SIG-M5 treated with dmso at 0.1 percent for 504 hours (cell line): ENCODE data around the gene XRCC6.
"Not testable (repeated sequence)": the region's sequence is repeated elsewhere in the genome, so short reads cannot be mapped to it uniquely, and the experiment has no call there.

Experiments
- DNase-seq: peaks from one replicate; lab custom pipeline; 2025; ENCODE audit not compliant: unreplicated experiment; lab: John Stamatoyannopoulos, UW

The XRCC6 gene

DNA sequence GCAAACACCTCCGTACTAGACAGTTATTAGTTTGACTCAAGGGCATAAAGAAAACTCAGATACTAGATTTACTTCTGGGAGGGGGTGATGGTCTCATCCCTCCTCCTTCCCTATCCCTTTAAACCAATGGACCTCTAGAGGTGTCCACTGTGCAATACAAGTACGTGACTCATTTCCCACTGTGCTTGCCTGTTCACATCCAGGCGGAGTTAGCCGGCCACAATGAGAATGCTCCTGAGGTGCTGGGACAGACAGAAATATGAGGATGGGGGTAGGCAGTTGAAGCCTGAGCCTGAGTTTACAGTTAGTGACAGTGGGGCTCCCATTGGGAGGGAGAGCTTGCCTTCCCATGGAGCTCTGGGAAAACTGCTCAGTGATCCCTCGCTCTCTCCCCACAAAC, 23.0 kb upstream of the XRCC6 start:
- no peak for DNase-seq

DNA sequence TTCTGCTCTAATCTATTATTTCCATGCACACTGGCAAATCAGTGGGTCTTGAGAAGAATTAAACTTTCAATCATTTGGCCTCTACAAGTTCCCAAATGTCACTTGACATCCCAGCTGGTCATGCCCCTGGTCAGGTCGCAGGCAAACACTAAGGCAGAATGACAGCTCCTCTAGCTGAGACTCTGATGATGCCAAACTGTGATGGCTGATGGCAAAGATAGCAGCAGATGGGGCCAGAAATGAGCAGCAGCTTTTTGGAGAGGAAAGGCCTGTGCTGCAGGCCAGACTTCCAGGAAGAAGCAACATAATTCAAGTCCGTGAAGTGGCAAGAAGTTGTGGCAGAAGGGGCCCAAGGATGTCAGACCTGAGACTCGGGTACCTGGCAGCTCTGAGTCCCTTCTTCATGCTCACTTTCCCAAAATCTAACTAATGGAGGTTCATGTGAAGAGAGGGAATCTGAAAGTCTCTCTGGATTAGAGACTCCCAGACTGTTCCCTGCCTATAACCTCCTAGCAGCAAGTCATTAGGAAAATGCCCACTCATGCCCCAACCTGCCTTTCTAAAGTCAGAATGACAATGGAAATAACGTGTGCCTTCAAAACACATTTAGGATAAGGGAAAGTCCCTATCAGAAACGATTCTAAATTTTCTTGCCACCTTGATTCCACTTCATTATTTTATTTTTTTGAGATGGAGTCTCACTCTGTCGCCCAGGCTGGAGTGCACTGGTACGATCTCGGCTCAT, 22.0 kb upstream of the XRCC6 start:
- no peak for DNase-seq

DNA sequence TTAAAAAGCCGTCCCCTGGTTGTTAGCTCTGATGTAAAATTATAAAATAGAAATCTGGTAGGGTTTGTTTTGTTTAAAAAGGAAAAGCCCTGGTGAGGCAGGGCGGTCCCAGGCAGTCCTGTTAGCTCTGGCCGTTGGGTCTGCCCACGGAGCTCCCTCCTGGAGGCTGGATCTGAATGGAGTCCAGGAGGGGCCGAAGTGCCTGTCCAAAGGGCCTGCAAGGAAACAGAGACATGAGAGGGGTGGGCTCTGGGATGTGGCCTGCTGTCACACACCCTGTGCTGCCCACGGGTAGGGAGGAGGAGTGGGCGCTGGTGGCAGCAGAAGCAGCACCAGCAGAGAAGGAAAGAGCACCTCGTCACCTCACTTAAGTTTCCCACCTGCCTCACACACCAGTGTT, 20.1 kb upstream of the XRCC6 start:
- DNase-seq: no peak

DNA sequence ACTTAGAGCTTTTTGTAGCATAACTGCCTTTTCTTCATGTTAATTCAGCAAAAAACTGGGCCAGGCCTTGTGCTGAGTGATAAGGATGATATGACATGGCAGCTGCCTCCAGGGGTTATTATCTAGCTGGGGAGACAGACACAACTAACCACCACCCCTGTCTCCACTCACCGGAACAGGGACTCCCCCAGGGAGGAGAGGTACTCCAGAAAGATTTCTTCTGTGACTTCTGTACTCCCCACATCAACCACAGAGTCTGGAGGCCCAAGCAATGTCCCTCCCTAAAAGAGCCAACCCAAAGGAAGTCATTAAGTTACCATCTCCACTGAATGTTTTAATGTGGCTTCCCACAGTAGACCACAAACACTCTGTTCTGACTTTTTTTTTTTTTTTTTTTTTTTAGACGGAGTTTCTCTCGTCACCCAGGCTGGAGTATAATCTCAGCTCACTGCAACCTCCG, 17.2 kb upstream of the XRCC6 start:
- DNase-seq: no peak

DNA sequence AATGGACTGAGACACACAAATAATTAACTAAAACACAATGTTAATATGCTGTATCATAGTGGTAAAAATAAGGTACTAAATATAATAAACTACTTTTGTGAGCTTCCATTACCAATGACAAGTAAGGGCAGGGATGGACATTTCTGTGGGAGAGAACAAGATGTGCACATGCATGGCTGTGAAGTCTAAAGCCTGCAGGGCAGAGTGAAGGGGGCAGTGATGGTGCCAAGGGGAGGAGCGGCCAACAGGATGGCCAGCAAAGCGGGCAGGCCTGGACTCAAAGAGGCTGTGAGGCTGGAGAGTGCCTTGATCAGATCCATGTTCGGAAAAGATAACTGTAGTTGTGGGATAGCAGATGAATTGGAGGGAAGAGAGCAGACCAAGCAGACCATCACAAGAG, 12.7 kb upstream of the XRCC6 start:
- DNase-seq: no peak

DNA sequence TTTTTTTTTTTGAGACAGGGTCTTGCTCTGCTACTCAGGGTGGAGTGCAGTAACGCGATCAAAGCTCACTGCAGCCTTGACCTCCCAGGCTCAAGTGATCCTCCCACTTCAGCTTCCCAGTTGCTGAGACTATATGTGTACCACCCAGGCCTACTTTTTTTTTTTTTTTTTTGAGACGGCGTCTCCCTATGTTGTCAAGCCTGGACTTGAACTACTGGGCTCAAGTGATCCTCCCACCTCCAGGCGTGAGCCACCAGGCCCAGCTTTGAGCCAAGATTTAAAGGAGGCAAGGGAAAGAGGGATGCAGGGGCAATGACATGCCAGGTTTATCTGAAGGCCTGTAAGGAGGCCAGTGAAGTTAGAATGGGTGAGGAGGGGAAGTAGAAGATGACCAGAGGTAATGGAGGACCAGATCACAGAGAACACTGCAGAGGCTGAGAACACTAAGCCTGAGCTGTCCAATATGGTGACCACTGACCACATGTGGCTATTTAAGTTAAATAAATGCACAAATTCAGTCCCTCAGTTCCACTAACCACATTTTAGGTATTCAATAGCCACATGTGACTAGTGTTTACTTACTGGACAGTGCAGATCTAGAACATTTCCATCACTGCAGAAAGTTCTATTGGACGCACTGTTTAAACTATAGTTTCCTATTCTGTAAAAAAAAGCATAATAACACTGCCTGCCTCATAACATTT, 8.3 kb upstream of the XRCC6 start:
- no peak for DNase-seq

DNA sequence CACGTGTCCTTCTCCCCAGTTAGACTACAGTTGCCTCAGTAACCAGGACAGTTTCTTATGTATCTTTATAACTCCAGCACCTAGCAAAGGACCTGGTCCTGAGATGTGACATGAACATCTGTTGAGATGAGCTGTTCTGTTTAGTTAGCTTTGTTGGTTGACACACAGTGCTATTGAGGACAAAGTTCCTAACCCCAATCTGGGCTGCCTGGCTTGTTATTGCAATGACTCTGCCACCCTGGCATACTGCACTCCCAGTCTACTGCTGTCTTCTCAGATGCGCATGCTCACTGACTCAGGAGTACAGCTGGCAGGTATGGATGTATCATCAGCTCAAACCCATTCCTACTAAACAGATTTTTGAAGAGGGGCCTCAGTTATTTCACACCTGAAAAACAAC, 7.6 kb upstream of the XRCC6 start:
- no peak for DNase-seq

DNA sequence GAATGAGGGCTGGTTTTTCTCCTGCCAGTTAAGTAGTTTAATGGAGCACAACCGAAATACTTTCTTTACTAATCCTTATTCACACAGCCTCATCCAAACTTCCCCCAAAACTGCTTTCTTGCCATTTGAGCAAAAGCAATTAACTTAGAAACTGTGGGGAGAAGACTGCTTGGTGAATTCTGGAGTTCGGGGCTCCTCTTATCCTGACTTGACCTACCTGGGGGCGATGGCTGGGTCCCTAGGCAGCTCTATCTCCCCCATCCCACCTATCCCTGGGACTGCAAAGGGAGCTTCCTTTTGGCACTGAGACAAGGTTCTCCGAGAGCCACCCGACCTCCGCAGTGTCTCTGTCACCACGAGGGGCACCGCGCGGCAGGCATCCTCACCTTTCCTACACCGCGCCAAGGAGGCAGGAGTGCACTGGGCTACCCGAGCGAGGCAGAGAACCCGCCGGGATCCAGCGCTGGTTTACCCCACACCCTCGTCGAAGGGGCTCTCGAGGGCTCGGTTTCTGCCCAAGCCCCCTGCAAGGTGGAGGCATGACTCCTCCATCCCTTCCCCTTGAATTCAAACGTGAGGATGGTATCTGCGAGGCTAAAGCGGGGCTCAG, 1.0 kb upstream of the XRCC6 start:
- DNase-seq: no peak

DNA sequence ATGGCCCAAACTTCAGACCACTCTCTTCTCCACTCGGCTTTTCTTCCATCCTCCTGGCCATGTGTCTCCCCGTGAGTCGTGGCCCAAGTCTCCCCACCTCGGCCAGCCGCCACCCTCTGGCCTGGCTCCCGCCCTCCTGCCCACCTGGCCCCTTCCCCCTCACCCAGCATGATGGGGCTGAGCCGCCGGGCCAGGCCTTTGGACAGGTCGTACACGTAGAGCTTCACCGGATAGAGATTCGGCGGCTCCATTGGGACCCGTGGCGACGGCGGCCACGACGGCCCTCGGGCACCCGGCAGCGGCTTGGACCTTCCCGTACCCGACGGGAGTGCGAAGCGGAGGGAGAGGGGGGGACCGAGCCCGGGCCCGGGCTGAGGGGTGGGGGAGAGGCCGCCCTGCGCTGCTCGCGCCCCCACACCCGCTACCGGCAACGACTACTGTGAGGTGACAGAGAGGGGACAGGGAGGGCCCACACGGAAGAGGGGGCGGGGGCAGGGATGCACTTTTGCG, 451 bp upstream of the XRCC6 start, which contains the start of gene DESI1:
TSS of gene DESI1 (minus strand) at position 455 of the 510 bp plus-strand sequence. CDS start at position 251, 204 bp downstream.
- DNase-seq: no peak

DNA sequence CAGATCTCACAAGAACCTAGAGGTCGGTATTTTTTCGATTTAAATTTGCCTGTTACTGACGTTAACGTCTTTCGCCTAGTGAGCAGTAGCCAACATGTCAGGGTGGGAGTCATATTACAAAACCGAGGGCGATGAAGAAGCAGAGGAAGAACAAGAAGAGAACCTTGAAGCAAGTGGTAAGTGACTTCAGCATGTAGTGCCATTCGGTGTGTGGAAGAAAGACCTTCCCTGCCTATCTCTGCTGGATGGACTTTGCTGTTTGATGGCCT, 750 bp downstream of the XRCC6 start:
- DNase-seq: no peak

DNA sequence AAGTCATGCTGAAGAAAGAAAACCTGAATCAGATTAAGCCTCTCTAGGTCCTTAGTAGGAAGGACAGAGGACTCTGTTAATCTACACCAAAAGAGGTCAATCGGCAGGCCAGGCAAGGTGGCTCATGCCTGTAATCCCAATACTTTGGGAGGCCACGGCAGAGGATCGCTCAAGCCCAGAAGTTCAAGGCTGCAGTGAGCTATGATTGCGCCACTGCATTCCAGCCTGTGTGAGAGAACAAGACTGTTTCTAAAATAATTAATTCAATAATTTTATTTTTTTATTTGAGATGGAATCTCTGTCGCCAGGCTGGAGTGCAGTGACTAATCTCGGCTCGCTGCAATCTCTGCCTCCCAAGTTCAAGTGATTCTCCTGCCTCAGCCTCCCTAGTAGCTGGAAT, 4.5 kb downstream of the XRCC6 start:
- no peak for DNase-seq

DNA sequence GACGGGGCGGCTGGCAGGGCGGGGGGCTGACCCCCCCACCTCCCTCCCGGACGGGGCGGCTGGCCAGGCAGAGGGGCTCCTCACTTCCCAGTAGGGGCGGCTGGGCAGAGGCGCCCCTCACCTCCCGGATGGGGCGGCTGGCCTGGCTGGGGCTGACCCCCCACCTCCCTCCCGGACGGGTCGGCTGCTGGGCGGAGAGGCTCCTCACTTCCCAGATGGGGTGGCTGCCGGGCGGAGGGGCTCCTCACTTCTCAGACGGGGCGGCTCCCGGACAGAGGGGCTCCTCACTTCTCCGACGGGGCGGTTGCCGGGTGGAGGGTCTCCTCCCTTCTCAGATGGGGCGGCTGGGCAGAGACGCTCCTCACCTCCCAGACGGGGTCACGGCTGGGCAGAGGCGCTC, 10.0 kb downstream of the XRCC6 start:
- DNase-seq: not testable (repeated sequence)

DNA sequence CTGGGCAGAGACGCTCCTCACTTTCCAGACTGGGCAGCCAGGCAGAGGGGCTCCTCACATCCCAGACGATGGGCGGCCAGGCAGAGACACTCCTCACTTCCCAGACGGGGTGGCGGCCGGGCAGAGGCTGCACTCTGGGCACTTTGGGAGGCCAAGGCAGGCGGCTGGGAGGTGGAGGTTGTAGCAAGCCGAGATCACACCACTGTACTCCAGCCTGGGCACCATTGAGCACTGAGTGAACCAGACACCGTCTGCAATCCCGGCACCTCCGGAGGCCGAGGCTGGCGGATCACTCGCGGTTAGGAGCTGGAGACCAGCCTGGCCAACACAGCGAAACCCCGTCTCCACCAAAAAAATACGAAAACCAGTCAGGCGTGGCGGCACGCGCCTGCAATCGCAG, 10.5 kb downstream of the XRCC6 start:
- not testable (repeated sequence) for DNase-seq

DNA sequence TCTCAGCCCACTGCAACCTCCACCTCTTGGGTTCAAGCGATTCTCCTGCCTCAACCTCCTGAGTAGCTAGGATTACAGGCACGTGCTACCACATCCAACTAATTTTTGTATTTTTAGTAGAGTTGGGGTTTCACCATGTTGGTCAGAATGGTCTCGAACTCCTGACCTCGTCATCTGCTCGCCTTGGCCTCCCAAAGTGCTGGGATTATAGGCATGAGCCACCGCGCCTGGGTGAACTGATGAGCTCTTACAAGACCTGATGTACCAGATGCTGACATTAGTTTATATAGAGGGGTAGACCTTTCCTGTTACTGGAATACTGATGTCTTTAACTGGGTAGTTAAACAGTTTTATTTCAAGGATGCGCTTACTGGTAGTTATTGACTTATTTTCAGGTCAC, 13.5 kb downstream of the XRCC6 start:
- DNase-seq: not testable (repeated sequence)

DNA sequence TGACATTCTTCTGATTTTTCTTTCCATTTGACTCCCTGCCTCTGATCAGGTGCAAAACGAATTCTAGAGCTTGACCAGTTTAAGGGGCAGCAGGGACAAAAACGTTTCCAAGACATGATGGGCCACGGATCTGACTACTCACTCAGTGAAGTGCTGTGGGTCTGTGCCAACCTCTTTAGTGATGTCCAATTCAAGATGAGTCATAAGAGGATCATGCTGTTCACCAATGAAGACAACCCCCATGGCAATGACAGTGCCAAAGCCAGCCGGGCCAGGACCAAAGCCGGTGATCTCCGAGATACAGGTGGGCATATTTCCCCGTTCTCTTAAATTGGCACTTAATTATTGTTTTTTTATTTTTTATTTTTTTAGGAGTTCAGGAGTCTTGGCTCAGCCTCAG, 15.4 kb downstream of the XRCC6 start:
- no peak for DNase-seq

DNA sequence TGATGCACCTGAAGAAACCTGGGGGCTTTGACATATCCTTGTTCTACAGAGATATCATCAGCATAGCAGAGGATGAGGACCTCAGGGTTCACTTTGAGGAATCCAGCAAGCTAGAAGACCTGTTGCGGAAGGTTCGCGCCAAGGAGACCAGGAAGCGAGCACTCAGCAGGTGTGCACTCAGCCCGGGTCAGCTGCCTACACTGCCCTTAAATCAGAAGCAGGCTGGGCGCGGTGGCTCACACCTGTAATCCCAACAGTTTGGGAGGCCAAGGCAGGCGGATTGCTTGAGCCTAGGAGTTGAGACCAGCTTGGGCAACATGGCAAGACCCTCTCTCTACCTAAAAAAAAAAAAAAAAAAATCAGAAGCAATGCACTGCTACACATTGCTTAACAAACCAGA, 16.5 kb downstream of the XRCC6 start:
- not testable (repeated sequence) for DNase-seq

DNA sequence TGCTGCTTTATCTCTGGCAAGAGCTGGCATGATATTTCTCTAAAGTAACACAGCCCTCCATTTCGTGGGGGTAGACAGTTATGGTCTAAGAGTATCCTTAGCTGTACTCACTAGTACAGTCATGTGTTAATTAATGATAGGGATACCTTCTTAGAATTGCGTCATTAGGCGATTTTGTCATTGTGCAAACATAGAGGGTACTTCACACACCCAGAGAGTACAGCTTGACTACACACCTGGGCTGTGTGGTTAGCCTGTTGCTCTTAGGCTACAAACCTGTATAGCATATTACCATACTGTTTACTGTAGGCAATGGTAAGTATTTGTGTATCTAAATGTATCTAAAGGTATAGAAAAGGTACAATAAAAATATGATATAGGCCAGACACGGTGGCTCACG, 17.0 kb downstream of the XRCC6 start:
- no peak for DNase-seq

DNA sequence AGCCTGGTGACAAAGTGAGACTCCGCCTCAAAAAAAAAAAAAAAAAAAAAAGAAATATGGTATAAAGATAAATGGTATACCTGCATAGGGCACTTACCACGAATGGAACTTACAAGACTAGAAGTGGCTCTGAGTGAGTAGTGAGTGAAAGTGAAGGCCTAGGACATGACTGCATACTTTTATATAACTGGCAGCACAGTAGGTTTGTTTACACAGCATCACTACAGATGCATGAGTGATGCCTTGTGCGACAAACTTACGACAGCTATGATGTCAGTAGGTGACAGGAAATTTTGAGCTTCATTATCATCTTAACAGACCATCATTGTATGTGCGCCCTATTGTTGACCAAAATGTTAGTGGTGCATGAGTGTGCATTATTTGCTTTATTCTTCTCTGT, 17.7 kb downstream of the XRCC6 start:
- no peak for DNase-seq

DNA sequence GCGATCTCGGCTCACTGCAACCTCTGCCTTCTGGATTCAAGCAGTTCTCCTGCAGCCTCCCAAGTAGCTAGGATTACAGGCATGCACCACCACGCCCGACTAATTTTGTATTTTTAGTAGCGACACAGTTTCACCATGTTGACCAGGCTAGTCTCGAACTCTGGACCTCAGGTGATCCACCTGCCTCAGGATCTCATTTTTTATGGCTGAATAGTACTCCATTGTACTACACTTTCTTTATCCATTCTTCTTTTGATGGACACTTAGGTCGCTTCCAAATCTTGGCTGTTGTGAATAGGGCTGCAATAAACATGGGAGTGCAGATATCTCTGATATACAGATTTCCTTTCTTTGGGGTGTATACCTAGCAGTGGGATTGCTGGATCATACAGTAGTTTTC, 20.8 kb downstream of the XRCC6 start:
- no peak for DNase-seq

DNA sequence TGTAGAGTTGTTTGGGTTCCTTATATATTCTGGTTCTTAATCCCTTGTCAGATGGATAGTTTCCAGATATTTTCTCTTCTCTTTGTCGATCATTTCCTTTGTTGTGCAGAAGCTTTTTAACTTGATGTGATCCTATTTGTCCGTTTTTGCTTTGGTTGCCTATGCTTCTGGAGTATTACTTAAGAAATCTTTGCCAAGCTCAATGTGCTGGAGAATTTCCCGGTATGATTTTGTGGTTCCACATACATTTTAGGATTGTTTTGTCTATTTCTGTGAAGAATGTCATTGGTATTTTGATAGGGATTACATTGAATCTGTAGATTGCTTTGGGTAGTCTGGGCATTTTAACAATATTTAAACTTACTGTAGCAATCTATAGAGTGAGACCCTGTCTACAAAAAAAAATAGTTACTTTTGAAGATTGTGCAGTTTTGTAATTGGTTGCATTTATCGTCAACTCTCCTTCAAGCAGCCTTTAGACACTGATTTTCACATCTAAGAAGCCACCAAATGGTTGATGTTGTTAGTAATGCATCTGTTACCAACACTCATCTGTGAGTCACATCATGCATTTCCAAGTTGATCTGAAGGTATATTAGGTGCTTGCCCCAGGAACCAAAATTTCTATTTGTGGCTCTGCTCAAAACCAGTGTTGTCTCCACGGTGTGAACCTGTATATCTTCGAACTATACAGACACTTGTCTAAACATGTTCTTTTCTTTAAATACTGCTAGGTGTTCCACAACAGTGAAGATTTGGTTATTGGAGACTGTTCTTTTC, 21.4 kb downstream of the XRCC6 start:
- no peak for DNase-seq

DNA sequence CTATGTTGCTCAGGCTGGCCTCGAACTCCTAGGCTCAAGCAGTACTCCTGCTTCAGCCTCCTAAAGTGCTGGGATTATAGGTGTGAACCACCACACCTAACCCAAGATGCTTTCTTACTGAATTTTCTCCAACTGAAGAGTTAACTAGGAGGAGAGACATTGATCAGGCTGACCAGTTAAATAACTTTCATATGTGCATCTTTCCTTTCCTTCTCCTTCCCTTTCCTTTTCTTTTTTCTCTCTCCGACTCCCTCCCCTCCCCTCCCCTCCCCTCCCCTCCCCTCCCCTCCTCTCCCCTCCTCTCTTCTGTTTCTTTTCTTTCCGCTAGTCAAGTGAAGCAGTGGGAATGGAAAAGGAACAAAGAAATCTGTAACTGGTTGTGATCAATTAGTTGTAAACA, 26.7 kb downstream of the XRCC6 start:
- DNase-seq: no peak
